Endothelial cell of coronary artery (primary cell): ENCODE data around the gene LRRC8D. TPM values are rescaled to one million over a fixed set of nuclear protein-coding genes. Genes with fewer than 3 reads are reported as not detected.

Source experiments
- total RNA-seq: library from RNA; depleted of rRNA; stranded (reverse); fragments of >200 nt; gene quantifications from 2 replicates; pipeline ENCODE4 v1.2.3, GENCODE V29; 2014

LRRC8D gene
- total RNA-seq, result 13.0 and 25.0 TPM in 2 replicates

DNA sequence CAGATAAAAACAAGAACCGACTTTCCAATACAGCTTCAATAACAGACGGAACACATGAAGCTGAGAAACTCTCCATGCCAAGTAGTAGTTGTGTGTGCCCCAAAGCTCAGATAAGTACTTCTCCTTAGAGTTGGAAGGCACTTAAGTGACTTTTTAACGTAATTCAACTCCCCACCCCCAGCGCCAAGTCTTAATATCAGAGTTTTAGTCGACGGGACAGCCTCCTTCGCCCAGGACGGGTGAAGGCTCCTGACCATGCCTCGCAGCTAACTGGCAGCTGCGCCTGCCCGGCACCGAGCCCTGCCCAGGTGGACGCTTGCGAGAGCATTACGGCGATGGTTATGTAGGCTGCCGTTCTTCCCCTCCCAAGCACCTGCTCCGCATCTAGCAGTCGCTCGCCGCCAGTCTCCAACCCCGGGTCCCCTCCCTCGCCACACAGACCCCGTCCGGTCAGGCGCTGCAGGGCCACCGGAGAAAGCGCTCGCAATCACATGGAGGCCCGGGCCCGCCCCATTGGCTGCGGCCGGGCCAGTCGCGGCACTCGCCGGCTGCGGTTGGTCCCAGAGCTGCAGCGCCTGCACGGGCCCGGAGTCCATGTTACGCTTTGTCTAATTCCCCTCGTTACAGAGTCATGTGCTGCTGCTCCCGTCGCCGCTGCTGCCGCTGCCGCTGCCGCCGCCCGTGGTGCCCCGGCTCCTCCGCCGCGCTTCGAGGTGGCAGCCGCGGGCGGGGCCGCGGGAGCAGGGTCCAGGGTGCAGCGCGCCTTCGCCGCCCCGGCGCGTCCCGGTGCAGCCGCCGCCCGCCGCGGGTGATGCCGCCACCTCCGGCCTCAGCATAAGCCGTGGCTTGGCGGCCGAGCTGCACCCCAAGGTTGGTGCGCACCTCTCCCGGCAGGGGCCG lies at the start of gene LRRC8D:
Gene LRRC8D, plus strand, starts transcription at position 611 of the 900 bp plus-strand sequence. CDS start 112,037 bp downstream, outside the sequence.

Other genes with a start within 250 kb of the LRRC8D start
- gene LRRC8C, start 187.9 kb upstream of the LRRC8D start, total RNA-seq, result 15.9 and 16.5 TPM in 2 replicates
- 8.0 and 8.4 TPM in 2 replicates for gene ZNF326, start 174.1 kb downstream of the LRRC8D start, total RNA-seq